Caki2 (cell line): ENCODE measurements around the gene RTN4RL1. TPM values are rescaled to one million over a fixed set of nuclear protein-coding genes. Genes with fewer than 3 reads are reported as not detected.
"Not testable (repeated sequence)": the region's sequence is repeated elsewhere in the genome, so short reads cannot be mapped to it uniquely, and the experiment has no call there.

Experiments used
- DNase-seq: peaks from one replicate; pipeline ENCODE4 v3.0.0-alpha.2; 2015; ENCODE audit warnings: low read depth
- in situ Hi-C: cut with HindIII; loops from 2 replicates; pipeline ENCODE4 v1.10.0; 2016; ENCODE audit warnings: low sequenced_read_pairs, low pct_unique_long_range_greater_than_20kb, mixed read lengths
- total RNA-seq: library from RNA; depleted of rRNA; stranded (reverse); fragments of >200 nt; shearing (Covaris generic); gene quantifications from 2 replicates; pipeline ENCODE4 v1.2.3, GENCODE V29; 2014; ENCODE audit warnings: low replicate concordance

Gene RTN4RL1
- total RNA-seq, 1 experiment from 2014 or later = 12.2 TPM

DNA sequence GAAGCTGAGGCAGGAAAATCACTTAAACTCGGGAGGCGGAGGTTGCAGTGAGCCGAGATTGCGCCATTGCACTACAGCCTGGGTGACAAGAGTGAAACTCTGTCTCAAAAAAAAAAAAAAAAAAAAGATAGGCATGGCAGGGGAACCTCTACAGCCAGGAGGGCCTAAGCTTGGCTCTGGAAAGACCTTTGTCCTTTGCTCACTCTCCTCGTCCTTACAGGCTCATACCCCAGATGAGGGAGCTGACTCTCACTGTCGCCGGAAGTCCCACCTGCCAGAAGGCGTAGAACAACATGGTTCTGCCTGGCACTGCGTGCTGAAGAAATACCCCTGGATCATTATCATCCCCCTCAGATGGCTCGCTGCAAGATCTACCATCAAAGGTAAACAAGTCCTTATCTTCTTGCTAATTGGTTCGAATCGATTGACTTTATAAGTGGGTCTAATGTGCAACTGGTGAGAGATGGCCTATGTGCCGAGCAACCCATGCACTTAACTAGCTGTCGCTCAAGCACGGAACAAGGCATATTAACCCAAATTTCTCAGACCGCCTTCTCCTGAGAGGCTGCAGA, 29.7 kb downstream of the RTN4RL1 start:
- in situ Hi-C loops = no loop called here
- no peak for DNase-seq

DNA sequence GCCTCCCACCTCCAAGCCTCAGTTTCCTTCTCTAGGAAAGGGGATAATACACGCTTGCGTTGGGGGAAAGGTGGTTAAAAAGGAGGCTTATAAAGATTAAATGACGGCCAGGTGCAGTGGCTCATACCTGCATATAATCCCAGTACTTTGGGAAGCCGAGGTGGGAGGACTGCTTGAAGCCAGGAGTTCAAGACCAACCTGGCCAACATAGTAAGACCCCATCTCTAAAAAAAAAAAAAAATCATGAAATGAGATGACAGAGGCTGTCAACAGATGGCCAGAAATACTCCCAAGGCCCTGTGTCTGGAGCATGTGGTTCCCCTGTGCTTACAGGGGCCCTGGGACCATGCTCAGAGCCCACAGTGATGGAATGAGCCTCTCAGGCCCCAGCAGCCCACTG, 30.4 kb downstream of the RTN4RL1 start:
- DNase-seq = no peak
- in situ Hi-C loops = no loop called here

DNA sequence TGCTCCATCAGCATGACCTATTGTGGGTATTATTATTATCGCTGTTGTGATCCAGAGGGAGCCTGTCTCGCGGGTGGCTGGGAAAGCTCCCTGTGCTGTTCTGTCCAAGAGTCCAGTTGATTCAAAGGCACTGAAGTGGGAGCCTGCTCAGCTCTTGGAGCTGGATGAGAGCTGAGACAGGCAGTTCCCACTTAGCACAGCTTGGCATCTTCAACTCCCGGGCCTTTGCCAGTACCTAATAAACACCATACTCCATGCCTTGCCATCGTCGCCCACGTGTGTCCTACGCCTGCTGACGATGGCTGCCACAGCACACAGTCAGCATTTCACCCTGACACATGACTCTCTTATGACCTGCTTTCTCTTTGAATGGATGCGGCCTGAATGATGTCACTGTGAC, 32.6 kb downstream of the RTN4RL1 start:
- in situ Hi-C loops = no loop called here
- no peak for DNase-seq

DNA sequence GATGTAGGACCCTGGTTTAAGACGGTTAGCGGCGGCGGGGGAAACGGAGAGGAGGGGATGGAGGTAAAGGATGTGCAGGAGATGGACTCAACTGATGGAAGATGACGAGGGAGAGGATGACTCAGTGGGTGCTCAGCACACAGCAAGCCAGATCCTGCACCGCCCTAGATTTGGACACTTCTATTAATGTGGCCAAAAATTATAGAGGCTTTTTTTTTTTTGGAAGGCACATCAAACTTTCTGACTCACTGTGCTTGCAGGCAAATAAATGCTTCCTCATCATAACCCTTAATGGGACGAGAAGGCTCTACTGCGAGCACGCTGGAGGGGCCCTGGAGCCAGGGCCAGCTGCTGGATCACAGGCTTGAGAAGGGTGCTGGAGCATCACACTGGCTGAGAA, 36.0 kb downstream of the RTN4RL1 start:
- in situ Hi-C loops = no loop called here

DNA sequence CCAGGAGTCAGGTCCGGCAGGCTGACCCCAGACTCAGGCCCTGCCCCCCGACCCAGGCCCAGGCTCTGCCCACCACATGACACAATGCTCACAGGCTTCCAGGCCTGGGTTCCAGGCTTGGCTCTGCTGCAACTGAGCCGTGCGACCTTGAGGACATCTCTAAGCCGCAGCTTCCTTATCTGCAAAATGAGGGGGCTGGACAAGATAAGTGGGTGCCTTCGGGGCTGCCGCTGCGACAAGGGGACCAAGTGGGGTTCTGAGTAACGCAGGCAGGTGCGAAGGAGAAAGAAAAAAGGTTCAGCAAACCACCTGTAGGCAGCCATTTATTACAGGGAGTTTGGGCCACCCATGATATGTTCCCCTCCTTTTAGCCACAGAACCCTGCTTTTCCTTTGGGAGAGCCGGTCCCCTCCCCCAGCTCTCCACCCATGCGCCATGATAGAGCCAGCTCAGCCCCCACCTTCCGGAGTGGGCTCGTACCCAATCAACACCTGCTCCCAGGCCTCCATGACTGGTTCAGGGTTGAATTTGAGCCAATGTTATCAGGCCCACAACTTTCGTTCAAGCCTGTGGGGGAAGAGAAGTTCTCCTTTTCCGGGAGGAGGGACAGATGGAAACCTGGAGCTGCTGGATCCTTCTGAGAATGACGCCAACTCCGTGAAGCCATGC, 38.2 kb downstream of the RTN4RL1 start:
- DNase-seq = no peak
- in situ Hi-C loops = no loop called here

More for the DNA sequence above, 36.0 kb downstream of the RTN4RL1 start:
- DNase-seq = peak; percentile 29

DNA sequence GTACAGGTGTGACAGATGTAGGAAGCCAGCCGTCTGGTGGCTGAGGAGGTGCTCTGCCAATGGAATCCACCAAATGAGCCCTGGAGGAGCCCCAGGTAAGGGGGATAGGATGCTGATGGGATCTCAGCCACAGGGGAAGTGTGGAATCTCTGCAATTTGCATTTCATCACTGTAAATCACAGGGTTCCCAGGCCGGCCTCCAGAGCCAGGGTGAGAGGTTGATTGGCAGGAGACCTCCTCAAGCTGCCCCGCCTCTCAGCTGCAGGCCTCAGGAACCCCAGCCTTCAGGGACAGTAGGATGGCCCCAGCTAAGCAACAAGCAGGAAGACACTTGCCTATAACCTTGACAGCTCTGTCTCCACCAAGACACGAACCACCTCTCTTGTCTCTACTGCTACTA, 39.4 kb downstream of the RTN4RL1 start:
- in situ Hi-C loops = no loop called here
- DNase-seq = no peak

DNA sequence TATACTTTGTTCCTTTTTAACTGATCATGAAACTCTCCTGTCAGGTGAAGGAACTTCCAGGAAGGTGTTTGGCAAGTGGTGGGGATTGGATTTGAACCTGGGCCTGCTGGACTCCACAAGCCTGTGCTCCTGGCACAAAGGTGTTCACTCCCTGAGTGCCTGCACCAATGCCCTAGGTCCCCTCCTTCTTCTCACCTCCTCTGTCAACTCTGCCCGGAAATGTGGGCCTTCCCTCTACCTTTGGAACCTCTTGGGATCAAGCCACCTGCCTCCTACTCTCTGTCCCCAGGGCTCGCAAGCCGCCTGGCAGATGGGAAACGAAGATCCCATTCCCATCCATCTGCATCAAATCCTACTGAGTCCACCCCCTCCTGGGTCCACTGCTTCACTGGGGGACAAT, 40.0 kb downstream of the RTN4RL1 start:
- no peak for DNase-seq
- in situ Hi-C loops = no loop called here

DNA sequence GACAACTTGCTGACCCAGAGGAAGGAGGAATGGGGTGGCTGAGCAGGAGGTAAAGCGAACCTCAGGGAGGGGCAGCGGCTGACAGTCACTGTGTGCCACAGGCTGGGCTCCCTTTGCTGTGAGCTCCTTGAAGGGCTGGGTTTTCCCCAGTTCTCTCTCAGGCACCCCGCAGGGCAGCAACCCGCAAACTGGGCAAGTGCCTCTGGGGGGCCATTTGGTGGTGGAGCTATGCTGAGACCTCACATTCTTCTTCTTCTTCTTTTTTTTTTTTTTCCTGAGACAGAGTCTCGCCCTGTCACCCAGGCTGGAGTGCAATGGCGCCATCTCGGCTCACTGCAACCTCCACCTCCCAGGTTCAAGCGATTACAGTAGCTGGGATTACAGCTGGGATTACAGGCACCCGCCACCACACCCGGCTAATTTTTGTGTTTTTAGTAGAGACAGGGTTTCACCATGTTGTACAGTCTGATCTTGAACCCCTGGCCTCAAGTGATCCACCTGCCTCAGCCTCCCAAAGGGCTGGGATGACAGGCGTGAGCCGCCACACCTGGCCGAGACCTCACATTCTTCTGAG, 42.3 kb downstream of the RTN4RL1 start:
- in situ Hi-C loops, DNase-seq: not testable (repeated sequence)

DNA sequence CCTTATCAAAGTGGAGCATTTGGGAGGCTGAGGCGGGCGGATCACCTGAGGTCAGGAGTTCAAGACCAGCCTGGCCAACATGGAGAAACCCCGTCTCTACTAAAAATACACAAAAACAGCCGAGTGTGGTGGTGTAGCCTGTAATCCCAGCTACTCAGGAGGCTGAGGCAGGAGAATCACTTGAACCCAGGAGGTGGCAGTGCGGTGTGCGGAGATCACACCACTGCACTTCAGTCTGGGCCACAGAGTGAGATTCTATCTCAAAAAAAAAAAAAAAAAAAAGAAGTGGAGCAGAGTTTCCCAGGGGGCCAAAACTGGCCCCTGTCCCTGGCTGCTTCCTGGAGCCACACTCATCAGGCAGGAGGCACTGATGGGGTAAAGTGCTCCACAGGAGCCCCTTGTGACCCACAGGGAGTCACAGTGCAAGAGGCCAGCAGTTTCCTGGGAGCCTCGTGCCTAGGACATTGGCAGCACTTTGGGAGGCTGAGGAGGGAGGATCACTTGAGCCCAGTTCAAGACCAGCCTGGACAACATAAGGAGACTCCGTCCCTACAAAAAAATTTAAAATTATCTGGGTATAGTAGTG, 44.4 kb downstream of the RTN4RL1 start:
- in situ Hi-C loops = no loop called here
- DNase-seq = no peak

DNA sequence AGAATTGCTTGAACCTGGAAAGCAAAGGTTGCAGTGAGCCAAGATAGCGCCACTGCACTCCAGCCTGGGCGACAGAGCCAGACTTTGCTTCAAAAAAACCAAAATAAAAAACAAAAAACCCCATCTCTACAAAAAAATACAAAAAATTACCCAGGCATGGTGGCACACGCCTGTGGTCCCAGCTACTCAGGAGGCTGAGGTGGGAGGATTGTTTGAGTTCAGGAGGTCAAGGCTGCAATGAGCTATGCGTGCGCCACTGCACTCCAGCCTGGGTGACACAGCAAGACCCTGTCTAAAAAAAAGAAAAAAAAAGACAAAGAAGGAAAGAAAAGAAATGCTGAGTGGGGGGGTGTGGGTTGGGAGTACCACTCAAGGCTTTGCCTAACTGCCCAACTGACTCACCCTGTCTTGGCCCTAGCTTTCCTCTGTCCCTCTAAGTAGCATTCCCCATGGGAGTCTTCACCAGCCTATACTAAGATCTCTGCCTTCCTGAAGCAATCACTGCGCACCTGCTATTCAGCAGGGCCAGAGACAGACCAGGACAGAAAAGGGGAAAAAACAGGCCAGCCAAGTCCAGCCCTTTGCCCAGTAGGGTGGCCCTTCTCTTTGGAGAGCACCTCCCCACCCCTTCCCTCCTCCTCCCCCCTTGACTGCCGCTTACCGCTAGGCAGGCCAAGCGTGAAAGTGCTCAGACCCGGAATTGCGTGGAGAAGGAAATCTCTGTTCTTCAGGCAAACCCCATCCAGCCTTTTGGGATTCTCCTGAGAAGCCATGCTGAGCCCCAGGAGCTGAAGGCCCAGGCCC, 45.8 kb downstream of the RTN4RL1 start:
- in situ Hi-C loops = no loop called here
- peak; percentile 89 for DNase-seq

DNA sequence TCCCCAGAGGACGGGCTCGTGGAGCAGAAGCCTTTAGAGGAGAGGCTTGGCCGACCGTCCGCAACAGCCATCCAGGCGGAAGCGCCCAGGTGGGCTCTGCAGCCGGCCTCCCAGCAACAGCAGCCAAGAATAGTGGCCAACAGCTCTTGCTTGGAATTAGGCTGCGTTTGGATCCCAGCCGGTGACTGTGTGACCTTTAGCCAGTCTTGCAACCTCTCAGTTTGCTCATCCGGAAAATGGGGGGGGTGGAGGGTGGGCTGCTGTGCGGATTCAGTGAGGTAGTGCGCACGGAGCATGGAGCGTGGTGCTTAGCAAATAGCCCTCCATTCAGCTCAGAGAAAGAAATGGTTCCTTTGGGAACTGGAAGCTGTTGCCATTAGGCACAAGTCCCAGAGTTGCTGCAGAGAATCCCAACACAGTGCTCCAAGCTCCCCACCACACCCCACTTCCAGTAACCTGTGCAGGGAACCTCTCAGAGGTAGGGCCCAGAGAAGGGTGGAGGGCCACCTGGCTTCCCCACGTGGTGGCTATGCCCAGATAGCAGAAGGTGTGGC, 46.7 kb downstream of the RTN4RL1 start:
- DNase-seq = peak; percentile 45
- in situ Hi-C loops = no loop called here

DNA sequence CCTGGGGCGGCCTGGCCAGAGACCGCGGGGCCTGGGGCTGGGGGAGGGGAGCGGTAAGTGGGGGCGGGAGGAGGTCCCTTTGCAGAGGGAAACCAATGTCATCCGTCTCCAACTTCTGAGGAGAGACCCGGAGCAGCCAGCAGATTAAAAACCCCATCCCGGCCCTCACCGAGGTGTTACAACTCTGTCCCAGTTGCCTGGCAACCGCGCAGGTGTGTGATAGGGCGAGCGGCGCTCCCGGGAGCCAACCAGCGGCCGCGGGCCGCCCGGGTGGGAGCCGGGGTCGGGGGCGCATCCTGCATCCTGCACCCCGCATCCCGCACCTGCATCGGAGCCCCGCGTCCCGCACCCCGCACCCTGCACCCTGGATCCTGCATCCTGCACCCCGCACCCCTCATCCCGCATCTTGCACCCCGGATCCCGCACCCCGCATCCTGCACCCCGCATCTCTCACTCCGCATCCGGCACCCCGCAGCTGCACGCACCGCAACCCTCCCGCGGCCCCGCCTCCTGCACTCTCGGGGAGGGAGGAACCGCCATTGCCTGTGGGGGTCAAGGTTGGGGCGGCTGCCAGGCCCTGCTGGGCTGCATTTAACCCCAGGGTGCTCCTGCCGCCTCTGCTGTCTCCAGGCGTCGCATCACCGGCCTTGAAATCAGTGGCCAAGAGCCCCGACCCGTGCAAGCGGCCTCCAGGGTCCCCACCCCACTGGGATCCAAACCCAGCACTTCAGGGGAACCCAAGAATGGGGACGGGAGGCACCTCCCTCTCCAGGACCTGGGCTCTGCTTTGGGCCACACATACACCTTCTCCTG, 47.3 kb downstream of the RTN4RL1 start:
- in situ Hi-C loops = no loop called here
- no peak for DNase-seq

DNA sequence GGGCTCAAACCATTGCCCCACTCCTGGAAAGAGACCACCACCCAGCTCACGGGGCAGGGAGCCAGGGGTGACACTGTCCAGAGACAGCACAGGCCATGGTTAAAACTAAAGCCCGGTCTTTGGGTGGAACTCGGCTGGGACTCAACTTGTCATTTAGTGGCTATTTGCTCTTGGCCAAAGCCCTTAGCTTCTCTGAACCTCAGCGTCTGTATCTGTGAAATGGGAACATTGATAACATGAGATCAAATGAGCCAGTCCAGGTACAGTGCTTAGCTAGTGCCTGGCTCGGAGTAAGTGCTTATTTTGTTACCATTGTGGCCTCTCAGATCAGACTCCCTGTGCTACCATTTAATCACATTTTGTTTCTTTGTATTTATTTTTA, 48.5 kb downstream of the RTN4RL1 start:
- in situ Hi-C loops = no loop called here
- DNase-seq = no peak

DNA sequence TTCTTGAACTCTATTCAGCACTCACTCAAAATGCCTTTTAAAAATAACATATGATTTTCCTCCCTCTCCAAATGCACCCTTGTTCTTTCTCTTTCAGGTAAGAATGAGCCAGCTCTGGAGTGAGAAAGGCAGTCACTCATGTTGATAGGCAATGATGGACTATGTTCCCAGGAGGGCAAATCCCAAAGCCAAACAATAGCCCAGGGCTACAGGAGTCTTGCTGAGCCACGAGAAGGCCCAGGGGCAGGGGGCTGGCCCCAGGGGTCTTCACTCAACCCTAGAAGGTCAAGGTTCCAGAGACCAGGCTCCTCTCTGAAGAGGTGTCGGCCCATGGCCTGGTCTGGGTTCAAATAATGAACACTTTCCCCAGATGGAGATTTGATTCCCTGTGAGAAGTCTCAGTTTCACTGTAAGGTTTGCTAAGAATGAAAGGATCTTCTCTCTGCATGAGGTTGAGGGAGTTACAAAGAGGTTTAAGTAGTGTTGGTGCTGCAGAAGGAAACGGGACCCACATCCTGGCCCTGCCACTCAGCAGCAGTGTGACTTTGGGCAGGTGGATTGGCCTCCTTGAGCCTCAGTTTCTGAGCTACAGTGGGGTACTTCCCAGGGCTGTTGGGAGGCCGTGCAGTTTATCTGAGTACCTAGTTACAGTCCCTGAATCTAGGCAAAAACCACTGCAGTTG, 49.0 kb downstream of the RTN4RL1 start:
- in situ Hi-C loops = no loop called here
- DNase-seq = no peak

DNA sequence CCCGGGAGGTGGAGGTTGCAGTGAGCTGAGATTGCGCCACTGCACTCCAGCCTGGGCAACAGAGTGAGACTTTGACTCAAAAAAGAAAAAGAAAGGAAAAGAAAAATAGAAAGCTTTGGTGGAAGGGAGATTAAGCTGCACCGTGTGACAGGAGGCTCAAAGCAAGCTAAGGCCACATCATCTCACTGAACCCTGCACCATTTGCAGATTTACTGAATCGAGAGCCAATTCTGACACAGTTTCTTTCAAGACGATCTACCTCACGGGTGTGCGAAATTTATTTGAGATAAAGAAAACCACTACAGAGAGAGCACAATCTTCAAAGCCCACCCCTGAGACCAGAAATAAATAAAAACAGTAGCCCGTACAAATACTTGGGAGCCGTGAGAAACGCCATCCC, 49.6 kb downstream of the RTN4RL1 start:
- in situ Hi-C loops = no loop called here

DNA sequence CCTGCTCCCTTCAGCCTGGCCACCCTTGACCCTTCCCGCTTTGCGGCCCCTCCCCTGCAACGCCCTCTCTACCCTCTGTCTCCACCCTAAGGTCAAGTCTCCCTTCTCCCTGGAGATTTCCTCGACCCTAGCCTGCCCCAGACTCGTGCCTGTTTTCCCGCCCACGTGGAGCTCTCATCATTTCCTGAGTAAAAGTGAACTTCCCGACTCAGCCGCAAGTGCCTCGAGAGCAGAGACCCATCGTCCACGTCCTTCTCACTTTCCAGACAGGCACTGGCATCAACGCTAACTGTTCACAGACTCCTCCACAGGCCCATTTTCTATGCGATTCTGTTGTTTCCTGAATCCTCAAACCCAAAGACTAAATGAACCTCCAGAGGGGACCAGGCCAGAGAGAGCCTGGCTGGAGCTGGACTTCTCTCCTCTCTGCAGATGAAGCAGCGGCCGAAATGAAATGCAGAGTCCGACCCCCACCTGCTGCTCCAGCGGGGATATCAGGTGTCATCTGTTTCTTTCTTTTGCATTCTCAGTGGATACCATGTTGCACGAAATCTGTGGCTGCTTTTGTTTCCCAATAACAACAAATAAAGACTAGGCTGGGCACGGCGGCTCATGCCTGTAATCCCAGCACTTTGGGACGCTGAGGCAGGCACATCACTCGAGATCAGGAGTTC, 52.5 kb downstream of the RTN4RL1 start:
- no peak for DNase-seq
- in situ Hi-C loops = no loop called here

More for the DNA sequence above, 49.6 kb downstream of the RTN4RL1 start:
- no peak for DNase-seq

DNA sequence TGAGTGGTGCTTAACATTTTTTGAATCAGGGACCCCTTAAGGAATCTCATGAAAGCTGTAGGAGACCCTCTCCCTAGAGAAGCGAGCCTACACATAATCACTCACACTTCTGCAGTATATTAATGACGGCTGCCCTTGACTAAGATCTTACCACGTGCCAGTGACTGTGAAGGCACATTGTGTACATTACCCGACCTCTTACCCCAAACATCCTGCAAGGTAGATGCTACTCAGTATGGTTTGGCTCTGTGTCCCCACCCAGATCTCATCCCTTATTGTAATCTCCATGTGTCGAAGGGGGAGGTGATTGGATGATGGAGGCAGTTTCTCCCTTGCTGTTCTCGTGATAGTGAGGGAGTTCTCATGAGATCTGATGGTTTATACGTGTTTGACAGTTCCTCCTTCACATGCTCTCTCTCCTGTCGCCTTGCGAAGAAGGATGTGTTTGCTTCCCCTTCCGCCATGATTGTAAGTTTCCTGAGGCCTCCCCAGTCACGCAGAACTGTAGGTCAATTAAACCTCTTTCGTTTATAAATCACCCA, 54.2 kb downstream of the RTN4RL1 start:
- in situ Hi-C loops = no loop called here
- DNase-seq = no peak
